ENCODE data around the gene CCRL2.
"Not testable (repeated sequence)": the region's sequence is repeated elsewhere in the genome, so short reads cannot be mapped to it uniquely, and the experiment has no call there.

CCRL2 gene

DNA sequence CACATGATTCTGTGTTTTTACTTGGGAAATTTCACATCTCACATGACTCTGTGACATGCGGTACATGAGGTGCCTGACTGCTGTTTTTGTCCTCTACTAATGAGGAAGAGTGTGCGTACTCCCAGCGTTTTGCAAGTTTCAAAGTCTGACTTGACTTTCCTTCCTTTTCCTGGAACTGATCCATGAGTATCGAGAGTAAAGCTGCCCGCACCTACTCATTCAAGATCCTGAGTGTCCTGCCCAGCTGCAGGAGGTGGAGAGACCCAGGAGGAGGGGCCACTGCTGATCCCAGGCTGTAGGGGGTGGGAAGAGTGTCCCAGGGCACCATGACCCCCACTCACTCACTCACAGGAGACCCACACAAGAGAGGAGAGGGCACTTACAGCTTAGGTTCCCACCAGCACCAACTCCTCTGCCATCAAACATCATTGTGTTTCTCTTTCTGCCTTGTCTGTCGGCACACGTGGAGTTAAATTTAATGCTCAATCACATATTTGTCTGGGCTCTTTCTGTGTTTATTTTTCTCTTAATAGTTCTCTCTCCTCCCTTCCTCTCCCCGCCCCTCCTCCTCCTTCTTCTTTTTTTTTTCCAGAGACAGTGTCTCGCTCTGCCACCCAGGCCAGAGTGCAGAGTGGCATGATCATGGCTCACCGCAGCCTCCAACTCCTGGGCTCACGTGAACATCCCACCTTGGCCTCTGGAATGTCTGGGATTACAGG is 1.6 kb upstream of the CCRL2 start:
- DNase-seq: no peak

DNA sequence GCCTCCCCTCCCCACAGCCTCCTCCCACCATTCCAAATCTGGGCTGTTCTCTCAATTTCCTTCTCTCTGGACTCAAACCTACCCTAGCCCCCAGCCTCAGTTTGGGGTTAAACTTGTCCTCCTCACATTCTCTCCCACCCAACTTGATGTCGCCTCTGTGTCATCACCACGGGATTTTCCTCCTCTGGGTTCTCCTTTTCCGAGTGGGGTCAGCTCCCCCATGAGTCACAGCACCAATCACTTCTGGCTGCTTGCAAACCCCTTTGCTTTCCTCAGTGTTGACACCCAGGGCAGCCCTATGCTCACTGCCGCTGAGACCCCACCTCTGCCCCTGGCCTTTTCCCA is 644 bp upstream of the CCRL2 start:
- DNase-seq: no peak

DNA sequence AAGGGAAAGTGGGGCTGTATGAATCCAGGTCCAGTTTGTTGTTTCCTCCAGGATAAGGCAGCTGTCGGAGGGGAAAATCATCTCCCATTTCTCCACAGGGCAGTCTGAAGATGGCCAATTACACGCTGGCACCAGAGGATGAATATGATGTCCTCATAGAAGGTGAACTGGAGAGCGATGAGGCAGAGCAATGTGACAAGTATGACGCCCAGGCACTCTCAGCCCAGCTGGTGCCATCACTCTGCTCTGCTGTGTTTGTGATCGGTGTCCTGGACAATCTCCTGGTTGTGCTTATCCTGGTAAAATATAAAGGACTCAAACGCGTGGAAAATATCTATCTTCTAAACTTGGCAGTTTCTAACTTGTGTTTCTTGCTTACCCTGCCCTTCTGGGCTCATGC is 911 bp downstream of the CCRL2 start:
- no peak for DNase-seq

DNA sequence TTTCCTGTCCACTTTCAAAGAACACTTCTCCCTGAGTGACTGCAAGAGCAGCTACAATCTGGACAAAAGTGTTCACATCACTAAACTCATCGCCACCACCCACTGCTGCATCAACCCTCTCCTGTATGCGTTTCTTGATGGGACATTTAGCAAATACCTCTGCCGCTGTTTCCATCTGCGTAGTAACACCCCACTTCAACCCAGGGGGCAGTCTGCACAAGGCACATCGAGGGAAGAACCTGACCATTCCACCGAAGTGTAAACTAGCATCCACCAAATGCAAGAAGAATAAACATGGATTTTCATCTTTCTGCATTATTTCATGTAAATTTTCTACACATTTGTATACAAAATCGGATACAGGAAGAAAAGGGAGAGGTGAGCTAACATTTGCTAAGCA is 1.8 kb downstream of the CCRL2 start:
- DNase-seq: no peak

DNA sequence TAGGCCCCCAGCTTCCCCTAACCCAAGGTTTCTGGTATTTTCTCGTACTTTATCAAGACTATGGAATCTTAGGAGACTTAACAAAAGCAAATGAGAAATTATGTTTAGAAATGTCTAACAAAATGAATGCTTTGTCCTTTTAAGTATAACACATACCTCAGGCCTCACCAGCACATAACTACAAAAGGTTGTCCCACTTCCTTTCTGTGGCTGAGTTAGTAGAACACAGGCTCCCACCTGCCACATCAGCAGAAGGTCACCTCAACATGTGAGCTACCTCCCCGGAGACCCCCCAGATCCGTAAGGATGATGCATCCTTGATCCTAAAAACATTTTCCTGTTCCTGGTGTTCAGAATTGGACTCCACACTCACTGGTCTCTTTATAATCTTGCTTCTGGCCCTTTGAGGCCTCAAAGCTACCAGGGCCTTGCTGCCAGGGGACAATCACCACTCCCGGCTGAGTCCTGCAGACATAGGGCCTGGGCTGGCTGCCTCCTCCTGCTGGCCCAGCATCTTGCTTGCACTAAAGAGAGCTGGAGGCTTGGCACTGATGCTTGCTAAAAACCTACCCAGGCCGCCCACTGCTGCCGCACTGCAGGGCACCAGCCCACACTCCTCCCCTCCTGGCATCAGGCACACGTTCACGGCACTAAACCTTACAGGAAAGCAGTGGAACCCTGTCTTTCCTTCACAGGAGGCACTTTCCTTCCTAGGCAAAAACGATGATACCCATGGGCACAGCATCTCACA is 2.9 kb downstream of the CCRL2 start:
- no peak for DNase-seq

DNA sequence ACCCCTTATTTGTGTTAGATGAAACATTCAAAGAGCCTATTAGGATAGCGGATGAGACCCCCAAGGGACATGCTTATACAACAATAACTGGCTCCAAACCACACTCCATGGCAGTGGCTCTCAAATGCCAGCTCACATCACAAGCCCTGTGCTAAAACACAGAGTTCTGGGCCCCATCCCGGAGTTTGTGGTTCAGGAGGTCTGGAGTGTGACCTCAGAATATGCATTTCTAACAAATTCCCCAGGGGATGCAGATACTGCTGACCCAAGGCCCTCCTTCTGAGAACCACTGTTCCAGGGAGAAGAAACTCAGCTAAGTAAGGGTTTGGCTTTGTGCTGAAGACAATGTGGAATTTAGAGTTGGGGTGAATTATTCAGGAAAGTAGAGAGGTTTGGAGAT is 3.6 kb downstream of the CCRL2 start:
- no peak for DNase-seq

DNA sequence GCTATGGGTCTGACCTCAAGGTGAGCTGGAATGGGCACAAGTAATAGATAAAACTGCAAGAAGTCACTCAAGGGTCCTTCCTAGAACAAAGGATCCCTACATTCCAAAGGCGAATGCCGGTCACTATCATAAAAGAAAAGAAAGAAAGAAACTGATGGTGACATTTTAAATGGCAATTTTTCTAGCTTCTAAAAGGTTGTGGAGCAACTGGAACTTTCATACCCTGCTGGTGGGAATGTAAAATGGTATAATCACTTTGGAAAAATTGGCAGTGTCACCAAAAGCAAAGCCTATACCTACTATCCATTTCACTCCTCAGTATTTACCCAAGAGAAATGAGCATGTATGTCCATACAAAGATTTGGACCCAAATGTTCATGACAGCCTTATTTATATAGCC is 4.2 kb downstream of the CCRL2 start:
- no peak for DNase-seq

DNA sequence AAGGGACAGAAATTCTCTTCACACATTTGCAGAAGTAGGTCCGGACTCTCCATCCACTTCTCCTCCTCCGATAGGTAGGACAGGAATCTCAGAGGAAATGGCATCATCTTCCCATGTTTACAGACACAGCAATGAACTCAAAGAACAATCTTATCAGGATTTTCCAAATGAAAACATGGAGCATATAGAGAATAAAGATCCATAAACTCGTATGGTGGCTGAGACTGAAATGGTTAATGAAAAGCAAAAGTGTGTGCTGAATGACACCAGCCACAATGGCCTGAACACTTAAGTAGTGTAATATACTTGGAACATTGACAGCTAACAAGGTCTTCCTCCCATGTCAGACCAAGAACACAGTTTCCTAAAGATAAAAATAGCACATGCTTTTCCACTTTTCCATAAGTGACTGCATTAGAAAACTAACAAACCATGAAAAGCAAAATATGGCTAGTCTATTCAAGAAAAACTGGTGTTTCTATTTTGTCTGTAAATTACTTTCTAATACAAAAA is 5.8 kb downstream of the CCRL2 start:
- DNase-seq: no peak

DNA sequence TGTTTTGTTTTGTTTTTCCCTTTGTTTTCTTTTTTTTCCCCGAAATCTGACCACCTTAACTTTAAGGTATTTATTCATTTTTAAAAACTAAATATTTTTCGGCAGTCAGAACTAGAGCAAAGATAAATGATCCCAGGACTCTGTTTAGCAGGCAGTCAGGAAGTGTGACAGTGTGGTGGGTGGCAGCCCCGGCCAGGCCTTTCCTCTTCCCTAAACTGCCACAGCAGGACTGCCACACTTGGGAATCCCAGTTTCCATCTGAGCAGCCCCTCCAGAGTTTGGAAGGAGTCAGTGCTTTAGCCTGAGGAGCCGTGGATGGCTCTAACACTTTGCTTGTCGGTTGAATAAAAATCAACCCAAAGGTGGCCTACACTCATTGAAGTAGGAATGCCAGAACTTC is 6.9 kb downstream of the CCRL2 start:
- DNase-seq: no peak

DNA sequence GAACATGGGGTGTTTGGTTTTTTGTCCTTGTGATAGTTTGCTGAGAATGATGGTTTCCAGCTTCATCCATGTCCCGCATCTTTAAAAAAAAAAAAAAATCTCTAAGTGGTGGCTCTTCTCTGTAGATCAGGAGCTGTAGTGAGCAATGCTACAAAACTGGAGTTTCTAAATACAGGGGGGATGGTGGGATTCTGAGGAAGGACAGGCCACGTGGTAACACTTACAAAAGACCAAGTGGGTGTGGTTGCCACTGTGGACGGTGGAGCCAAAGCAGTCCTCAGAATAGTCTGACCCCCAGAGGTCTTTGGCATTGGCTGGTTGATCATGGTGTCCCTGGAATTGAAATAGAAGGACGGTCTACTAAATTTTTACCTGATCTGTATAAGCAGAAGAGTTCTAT is 7.7 kb downstream of the CCRL2 start:
- DNase-seq: no peak

DNA sequence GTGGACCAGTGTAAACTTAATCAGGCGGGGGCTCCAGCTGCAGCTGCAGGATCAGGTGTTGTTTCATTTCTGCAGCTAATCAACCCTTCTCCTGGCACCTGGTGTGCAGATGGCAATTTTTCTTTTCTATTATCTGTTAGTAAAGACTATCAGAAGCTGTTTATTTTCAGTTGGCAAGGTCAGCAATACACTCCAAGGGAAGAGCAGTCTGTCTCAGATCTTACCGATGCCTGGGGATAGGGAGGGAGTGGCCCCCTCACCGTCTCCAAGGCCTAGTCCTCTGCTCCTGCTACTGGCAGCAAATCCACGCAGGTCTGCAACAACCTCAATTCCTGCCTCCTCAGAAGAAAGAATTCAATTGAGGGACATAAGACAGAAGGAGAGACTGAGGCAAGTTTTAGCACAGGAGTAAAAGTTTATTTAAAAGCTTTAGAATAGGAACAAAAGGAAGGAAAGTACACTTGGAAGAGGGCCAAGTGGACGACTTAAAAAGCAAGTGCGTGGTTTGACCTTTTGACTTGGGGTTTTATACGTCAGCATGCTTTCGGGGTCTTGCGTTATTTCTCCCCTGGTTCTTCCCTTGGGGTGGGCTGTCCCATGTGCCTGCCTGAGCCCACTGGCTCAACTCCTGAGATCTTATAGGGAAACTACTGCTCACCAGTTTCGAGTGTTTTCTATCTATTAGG is 9.2 kb downstream of the CCRL2 start:
- no peak for DNase-seq

DNA sequence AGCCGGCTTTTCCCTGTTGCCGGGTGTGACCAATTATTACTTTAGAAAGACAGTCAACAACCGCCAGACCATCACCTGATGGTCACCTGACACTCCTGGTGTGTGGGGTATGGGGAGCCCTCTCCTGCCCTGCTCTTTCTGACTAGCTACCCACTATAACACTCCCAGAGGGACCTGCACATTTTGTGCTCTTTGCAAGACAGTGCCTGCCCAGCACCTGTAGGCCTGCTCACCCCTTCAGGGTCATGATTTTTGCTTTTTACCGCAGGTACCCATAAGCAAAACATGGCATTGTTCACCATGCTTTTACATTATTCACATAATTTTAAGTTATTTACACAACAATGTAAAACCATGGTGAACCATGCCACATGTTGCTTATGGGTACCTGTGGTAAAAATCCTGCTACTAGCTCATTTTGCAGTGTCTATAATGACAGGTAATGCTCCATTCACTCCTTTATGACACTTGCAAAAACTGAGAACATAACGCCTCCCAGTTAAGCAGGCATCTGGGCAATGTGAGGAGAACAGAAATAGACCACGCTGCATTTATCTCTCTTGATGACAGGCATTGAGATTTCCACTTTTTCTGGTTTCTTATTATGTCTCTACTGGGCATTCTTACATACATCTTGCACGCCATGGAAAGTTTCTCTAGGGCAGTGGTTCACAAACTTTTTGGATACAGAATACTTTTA is 9.9 kb downstream of the CCRL2 start:
- DNase-seq: no peak

DNA sequence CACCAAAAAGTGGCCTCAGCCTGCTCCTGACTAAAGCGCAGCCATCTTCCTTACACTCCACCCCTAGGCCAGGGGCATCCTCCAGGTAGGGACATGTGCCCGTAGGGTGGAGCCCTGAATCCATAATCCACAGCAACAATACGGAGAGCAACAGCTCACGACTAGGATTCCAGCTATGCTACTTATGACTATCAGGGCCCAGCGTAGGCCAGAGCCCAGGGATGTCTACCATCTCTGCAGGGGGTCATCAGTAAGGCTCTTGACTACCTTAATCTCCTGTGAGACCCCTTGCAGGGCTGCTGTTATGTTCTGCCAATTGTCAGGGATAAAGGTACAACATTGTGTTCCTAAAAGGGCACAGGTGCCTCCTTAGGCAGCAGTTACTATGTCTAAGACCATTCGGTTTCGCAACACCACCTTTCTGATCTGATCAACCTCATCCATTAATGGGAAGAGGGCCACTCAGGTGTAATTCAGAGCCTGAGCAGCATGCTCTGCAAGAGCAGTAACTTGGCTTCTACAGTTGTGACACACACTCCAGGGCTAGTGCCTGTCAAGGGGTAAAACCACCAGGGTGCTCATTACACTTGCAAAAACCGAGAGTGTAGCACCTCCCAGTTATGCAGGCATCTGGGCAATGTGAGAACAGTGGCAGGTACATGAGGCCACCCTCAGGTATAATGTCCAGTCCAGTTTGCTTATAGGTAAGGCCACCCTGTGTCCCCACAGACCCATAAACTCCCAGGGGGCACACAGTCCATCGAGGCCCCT is 11.0 kb downstream of the CCRL2 start:
- DNase-seq: no peak

DNA sequence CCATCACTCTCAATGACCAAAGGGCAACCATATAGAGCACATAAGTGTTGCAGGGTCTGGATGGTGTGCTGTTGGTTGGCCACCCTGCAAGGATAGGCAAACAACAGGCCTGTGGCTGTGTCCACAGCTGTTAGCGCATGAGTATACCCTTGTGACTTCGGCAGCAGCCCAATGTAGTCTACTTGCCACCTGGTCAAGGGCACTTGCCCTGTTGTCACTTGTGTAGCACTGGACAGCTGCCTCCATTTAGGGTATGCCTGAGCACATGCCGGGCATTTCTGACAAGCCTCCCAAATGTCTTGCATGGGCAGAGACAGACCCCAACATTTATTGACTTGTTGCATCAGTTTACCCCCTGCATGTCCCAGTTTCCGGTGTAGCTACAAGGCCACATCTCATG is 12.8 kb downstream of the CCRL2 start:
- DNase-seq: no peak

DNA sequence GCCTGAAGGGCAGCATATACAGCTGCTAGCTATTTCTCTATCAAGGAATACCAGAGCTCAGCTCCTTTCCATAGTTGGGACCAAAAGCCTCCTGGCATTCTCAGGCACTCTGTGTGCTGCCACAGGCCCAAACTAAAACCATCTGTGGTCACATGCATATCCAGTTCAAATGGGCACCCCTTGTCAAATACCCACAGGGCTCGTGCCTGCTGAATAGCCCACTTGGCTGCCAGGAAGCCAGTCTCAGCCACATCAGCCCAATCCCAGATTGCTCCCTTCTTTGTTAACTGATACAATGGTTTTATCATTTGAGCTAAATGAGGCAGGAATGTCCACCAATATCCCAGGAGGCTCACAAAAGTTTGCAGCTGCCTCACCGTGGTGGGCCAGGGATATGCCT is 13.9 kb downstream of the CCRL2 start:
- no peak for DNase-seq

DNA sequence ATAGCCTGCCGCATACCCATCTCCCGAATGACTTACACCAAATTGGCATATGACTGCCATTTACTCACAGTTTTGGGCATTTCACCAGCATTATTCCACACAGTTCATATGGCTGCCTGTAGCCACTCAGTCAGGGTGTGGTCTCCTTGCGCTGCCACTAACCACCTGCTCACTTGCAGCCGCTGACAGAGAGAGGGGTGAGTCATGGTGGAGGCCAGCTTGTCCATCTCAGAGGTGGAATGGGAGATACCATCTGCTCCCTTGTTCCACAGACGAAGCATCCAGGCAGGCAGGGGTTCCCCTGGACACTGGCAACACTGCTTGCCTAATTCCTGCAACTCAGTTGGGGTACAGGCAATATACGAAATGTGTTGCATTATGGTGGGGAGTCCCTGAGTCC is 15.6 kb downstream of the CCRL2 start:
- DNase-seq: no peak

DNA sequence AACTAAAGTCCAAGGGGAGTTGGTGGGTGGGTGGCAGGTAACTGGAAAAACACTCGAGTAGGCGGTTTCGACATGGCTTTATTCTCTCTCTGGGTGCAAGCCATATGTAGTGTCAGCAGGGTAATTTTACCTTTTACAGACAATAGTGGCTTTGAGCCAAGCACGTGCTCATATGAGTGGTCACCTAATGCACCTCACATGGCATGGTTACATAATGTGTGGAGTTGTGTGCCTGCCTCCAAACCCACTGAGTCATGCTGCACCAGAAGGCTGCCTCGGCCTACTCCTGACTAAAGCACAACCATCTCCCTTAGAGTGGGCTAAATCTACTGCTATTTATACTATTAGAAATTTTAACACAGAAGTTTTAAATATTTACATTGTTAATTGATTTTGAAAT is 16.5 kb downstream of the CCRL2 start:
- DNase-seq: no peak

DNA sequence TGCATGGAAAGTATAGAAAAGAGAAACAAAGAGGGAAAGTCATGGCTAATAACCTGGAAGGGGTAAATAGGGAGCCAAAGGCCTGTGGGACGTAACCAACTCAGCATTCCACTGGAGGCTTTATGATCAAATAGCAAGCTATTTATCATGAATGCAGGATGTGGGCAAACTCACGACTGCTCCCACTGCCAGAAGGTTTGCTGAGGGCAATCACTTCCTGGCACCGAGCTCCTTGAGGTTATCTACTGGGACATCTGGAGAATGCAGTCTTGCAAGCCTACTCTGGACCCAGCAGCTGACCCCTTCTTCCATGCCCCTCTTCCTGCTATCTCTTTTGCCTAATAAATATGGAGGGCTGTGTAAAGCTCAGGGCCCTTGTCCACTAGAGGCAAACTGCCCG is 19.4 kb downstream of the CCRL2 start:
- DNase-seq: not testable (repeated sequence)

DNA sequence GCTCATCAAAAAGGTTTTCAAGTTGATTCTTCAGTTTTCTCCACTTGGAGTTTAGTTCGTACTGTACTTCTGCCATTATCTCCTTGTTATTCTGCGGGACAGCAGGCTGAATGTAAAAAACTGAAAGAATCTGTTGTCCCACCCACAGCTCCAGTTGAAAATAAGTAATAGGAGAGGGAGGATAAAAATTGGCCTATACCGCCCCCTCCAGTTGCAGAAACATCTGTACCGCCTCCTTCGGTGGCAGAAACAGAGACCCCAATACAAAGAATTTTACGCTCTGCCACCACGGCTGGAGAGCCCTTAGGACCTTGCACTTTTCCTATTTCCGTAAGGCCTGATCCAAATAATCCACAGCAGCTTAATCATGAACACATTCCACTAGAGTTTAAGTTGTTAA is 20.3 kb downstream of the CCRL2 start:
- not testable (repeated sequence) for DNase-seq

DNA sequence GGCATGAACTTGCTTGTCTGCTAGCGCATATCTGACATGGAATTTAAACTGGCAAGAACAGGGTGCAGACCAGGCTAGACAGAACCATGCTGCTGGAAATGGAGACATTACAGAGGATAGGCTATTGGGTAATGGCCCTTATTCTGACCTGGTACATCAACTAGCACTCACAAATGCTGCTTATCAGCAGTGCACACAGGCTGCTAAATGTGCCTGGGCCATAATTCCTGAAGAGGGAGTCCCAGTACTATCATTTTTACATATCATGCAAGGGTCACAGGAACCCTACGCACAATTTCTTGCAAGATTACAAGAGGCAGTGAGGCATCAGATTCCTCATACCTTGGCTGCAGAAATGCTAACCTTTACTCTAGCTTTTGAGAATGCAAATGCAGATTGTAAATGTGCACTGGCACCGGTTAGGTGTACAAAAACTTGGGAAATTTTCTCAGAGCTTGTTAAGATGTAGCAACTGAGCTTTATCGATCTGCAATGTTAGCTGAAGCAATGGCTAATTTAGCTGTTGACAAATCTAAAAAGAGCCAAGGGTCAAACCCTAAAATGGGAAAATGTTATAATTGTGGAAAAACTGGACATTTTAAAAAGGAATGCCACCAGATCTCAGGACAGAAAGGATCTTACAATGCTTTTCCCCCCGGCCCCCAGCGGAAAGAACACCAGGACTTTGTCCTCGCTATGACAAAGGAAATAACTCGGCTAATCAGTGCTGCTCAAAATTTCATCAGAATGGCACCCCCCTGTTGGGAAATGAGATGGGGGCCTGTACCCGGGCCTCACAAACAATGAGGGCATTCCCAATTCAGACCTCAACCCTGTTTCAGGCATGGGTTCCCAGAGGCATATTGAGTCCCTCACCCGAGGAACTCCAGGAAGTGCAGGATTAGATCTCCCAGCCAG is 21.1 kb downstream of the CCRL2 start:
- no peak for DNase-seq

DNA sequence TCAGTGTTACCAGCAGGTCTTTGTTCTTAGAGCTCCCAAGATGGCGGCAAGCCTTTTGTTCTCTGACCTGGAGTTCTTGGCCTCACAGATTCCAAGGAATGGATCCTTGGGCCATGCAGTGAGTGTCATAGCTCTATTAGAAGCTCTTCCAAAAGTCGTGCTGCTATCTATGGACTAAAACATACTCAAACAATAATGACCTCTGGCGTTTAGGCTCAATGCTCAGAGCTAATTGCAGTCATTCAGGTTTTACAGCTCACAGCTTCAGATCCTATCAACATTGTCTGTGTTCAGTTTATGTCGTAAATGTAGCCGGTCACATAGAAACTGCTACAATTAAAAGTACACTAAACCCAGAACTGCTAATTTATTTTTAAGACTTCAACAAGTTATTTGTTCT is 22.2 kb downstream of the CCRL2 start:
- DNase-seq: no peak

DNA sequence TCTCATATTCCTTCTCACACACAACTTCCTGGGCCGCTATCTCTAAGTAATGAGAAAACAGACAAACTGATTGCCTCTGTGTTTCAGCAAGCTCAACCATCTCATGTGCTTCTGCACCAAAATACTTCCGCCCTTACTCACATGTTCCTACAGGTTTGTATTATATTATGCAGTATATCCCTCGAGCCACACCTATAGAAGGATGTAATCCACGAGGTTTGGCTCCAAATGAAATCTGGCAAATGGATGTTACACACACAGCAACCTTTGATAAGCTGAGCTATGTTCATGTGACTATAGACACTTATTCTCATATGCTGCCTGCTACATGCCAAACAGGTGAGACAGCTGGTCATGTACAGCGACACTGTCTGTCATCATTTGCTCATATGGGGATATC is 22.6 kb downstream of the CCRL2 start:
- no peak for DNase-seq

Measured in stimulated activated naive CD4-positive, alpha-beta T cell treated with Interleukin-2 at 50 U/mL for 16 hours (primary cell).